GM23248 (cell line): ENCODE measurements around the gene HDGFL2. TPM values are rescaled to one million over a fixed set of nuclear protein-coding genes. Genes with fewer than 3 reads are reported as not detected.

Experiments
- DNase-seq: peaks from one replicate; pipeline ENCODE4 v3.0.0-alpha.2; 2015
- H2AFZ ChIP-seq: fragments of 200-600 bp; sonication (generic); 2 replicates; pipeline ENCODE4 v1.6.1; 2016; ENCODE audit warnings: antibody characterized with exemption
- H3F3A ChIP-seq: fragments of 200-600 bp; sonication (generic); 2 replicates; pipeline ENCODE4 v1.6.1; 2016; ENCODE audit warnings: mild to moderate bottlenecking, antibody characterized with exemption, mixed run types; ENCODE audit not compliant: insufficient read depth
- H3K27ac ChIP-seq: fragments of 200-600 bp; sonication (generic); 2 replicates; pipeline ENCODE4 v1.5.1; 2016; ENCODE audit warnings: mild to moderate bottlenecking
- H3K27me3 ChIP-seq: fragments of 200-600 bp; sonication (generic); replicated peaks from 2 replicates; pipeline ENCODE4 v1.6.1; 2016; ENCODE audit warnings: mild to moderate bottlenecking; ENCODE audit not compliant: insufficient read depth
- H3K36me3 ChIP-seq: fragments of 200-600 bp; sonication (generic); 2 replicates; pipeline ENCODE4 v1.6.1; 2016; ENCODE audit warnings: low read depth, mild to moderate bottlenecking
- H3K4me1 ChIP-seq: fragments of 200-600 bp; sonication (generic); 2 replicates; pipeline ENCODE4 v1.6.1; 2016; ENCODE audit warnings: mild to moderate bottlenecking; ENCODE audit not compliant: insufficient read depth
- H3K4me2 ChIP-seq: fragments of 200-600 bp; sonication (generic); one replicate; pipeline ENCODE4 v1.6.1; 2016; ENCODE audit warnings: mild to moderate bottlenecking; ENCODE audit not compliant: unreplicated experiment
- H3K4me3 ChIP-seq: fragments of 200-600 bp; sonication (generic); 2 replicates; pipeline ENCODE4 v1.5.1; 2016; ENCODE audit warnings: mild to moderate bottlenecking
- H3K79me2 ChIP-seq: fragments of 200-600 bp; sonication (generic); 2 replicates; pipeline ENCODE4 v1.6.1; 2016; ENCODE audit warnings: mild to moderate bottlenecking; ENCODE audit not compliant: insufficient read depth
- H3K9ac ChIP-seq: fragments of 200-600 bp; sonication (generic); 2 replicates; pipeline ENCODE4 v1.6.1; 2016; ENCODE audit warnings: mild to moderate bottlenecking
- H3K9me2 ChIP-seq: fragments of 200-600 bp; sonication (generic); 2 replicates; pipeline ENCODE4 v1.6.1; 2016; ENCODE audit warnings: mixed run types, mild to moderate bottlenecking, moderate library complexity; ENCODE audit not compliant: insufficient read depth
- H3K9me3 ChIP-seq: fragments of 200-600 bp; sonication (generic); one replicate; pipeline ENCODE4 v1.6.1; 2017; ENCODE audit warnings: low read depth
- H4K20me1 ChIP-seq: fragments of 200-600 bp; sonication (generic); 2 replicates; pipeline ENCODE4 v1.6.0; 2016; ENCODE audit not compliant: insufficient read depth
- EZH2 ChIP-seq: fragments of 200-600 bp; sonication (generic); IDR thresholded peaks from 2 replicates; pipeline ENCODE4 v1.6.1; 2018; ENCODE audit warnings: antibody characterized with exemption, mild to moderate bottlenecking; ENCODE audit not compliant: insufficient read depth, poor library complexity, severe bottlenecking
- EZH2phosphoT487 ChIP-seq: fragments of 200-600 bp; sonication (generic); IDR thresholded peaks from 2 replicates; pipeline ENCODE4 v1.6.1; 2018; ENCODE audit warnings: antibody characterized with exemption, moderate library complexity, mild to moderate bottlenecking, low read depth; ENCODE audit not compliant: insufficient read depth
- WGBS, 2 experiments: methylation state at CpG; one replicate each; pipeline ENCODE4 v1.1.6; 2015 to 2017; ENCODE audit warnings: low lambda C conversion rate in 2 of 2, low coverage in 1 of 2; ENCODE audit errors: missing lambda C conversion rate in 2 of 2; 5-methylcytosine and 5-hydroxymethylcytosine counted together
- in situ Hi-C: fragments of 300-500 bp; cut with MboI; formaldehyde crosslinking; loops from 2 replicates; pipeline ENCODE4 v1.15.0; 2020
- polyA plus RNA-seq: library from polyadenylated mRNA; unstranded; fragments of >200 nt; fragmentation: Nextera tagmentation; extraction: Ambion mirVana; gene quantifications from 2 replicates; pipeline ENCODE4 v1.2.1, GENCODE V29; 2016
- total RNA-seq: library from RNA; depleted of rRNA; stranded (reverse); fragments of >200 nt; shearing (Covaris generic); gene quantifications from 2 replicates; pipeline ENCODE4 v1.2.3, GENCODE V29; 2014

Gene HDGFL2
- total and polyA plus RNA-seq, 2 experiments from 2014 or later, result 23.0 to 50.7 TPM

- Histone ChIP-seq H3K79me2 (no peaks in the 10 kb centered on the region), H4K20me1 (no peaks in the 10 kb centered on the region), H3K4me2 (no peak overlapping the region), H3K4me1 (no peaks in the 10 kb centered on the region), H3K9me2 (no peaks in the 10 kb centered on the region), H3K36me3 (no peaks in the 10 kb centered on the region), H2AFZ (no peak overlapping the region), H3K27me3 (peaks cover 9% of the 10 kb centered on the region; the same call in 1 of the 2 replicates), H3K4me3 (no peak overlapping the region), H3K9me3 (no peaks in the 10 kb centered on the region), H3K27ac (no peak overlapping the region), H3K9ac (no peak overlapping the region), H3F3A (no peaks in the 10 kb centered on the region)
- TF ChIP-seq EZH2 (no peak), EZH2phosphoT487 (no peak)
- in situ Hi-C loops, result no loop called here
- DNase-seq, result no peak
- WGBS, 2 experiments, result 84% methylated on average over 26 to 77 of the region's 77 CpGs
Observed at GRCh38 chr19:4542896-4543841, 71.1 kb downstream of the HDGFL2 start.

GRCh38 chr19:4543842-4544647 is 71.9 kb downstream of the HDGFL2 start:
- Histone ChIP-seq H2AFZ (no peak overlapping the region), H3K79me2 (no peaks in the 10 kb centered on the region), H3K27ac (no peak overlapping the region), H3K9me3 (no peaks in the 10 kb centered on the region), H3K4me2 (no peak overlapping the region), H3K27me3 (peaks cover 7% of the 10 kb centered on the region), H4K20me1 (no peaks in the 10 kb centered on the region), H3K9ac (no peak overlapping the region), H3K36me3 (no peaks in the 10 kb centered on the region), H3K4me1 (no peaks in the 10 kb centered on the region), H3K9me2 (no peaks in the 10 kb centered on the region), H3K4me3 (no peak overlapping the region), H3F3A (no peaks in the 10 kb centered on the region)
- WGBS, 2 experiments, result 92% methylated on average over 31 to 86 of the region's 87 CpGs
- no peak for DNase-seq
- in situ Hi-C loops, result no loop called here
- TF ChIP-seq EZH2phosphoT487 (no peak), EZH2 (no peak)

- peak; percentile 23 for DNase-seq
Observed at GRCh38 chr19:4547303-4548237, 75.5 kb downstream of the HDGFL2 start.

More at GRCh38 chr19:4547303-4548237, 75.5 kb downstream of the HDGFL2 start:
- Histone ChIP-seq H3K9ac (no peak overlapping the region), H3F3A (no peaks in the 10 kb centered on the region), H3K27ac (no peak overlapping the region), H3K4me3 (no peak overlapping the region), H3K9me3 (no peaks in the 10 kb centered on the region), H3K9me2 (no peaks in the 10 kb centered on the region), H2AFZ (no peak overlapping the region), H4K20me1 (no peaks in the 10 kb centered on the region), H3K4me1 (no peaks in the 10 kb centered on the region), H3K36me3 (no peaks in the 10 kb centered on the region), H3K79me2 (no peaks in the 10 kb centered on the region), H3K27me3 (no peaks in the 10 kb centered on the region; the same call in 1 of the 2 replicates), H3K4me2 (no peak overlapping the region)
- in situ Hi-C loops, result no loop called here
- 63 to 69% methylated on average over 23 to 32 of the region's 32 CpGs for WGBS, 2 experiments
- TF ChIP-seq EZH2phosphoT487 (no peak), EZH2 (no peak)
